Cardiac muscle cell (in vitro differentiated cells and primary cell): ENCODE measurements around the gene SOBP. TPM values are rescaled to one million over a fixed set of nuclear protein-coding genes. Genes with fewer than 3 reads are reported as not detected.

Experiments
- DNase-seq, 2 donors: peaks; one replicate each; pipeline versions ENCODE4 v3.0.0 to v3.0.0-alpha.2; 2010 to 2017; ENCODE audit warnings: low read depth in 1 of 2, low spot score in 1 of 2
- H3K27ac ChIP-seq: fragments of 200-600 bp; sonication (generic); 2 replicates; pipeline ENCODE4 v1.5.1; 2016
- H3K27me3 ChIP-seq: fragments of 200-600 bp; sonication (generic); 2 replicates; pipeline ENCODE4 v1.6.0; 2016; ENCODE audit warnings: control low read depth
- H3K36me3 ChIP-seq: fragments of 200-600 bp; sonication (generic); 2 replicates; pipeline ENCODE4 v1.5.1; 2016; ENCODE audit warnings: control low read depth
- H3K4me1 ChIP-seq: fragments of 200-600 bp; sonication (generic); 2 replicates; pipeline ENCODE4 v1.8.1; 2017; ENCODE audit warnings: low read depth, mild to moderate bottlenecking, mixed run types
- H3K4me3 ChIP-seq: fragments of 200-600 bp; sonication (generic); 2 replicates; pipeline ENCODE4 v1.5.1; 2016; ENCODE audit warnings: mild to moderate bottlenecking
- H3K9me3 ChIP-seq: fragments of 200-600 bp; sonication (generic); 2 replicates; pipeline ENCODE4 v1.5.1; 2017; ENCODE audit warnings: low read depth, mild to moderate bottlenecking, control low read depth
- polyA plus RNA-seq: library from polyadenylated mRNA; unstranded; fragments of >200 nt; fragmentation: Nextera tagmentation; extraction: Ambion mirVana; gene quantifications from 2 replicates; pipeline ENCODE4 v1.2.1, GENCODE V29; 2016
- total RNA-seq: library from RNA; depleted of rRNA; stranded (reverse); fragments of >200 nt; gene quantifications from 2 replicates; pipeline ENCODE4 v1.2.3, GENCODE V29; 2016
- TF ChIP-seq, protein P1 (sequence below): IDR thresholded peaks from 2 replicates; pipeline ENCODE4 v1.5.1; 2012; ENCODE audit warnings: low read depth, mild to moderate bottlenecking, low read length

Gene SOBP
- total and polyA plus RNA-seq, 2 experiments from 2014 or later, result 27.5 to 30.8 TPM

- peak in 1 of 2 donors; percentile 49 for DNase-seq
- Histone ChIP-seq H3K36me3 (no peaks in the 10 kb centered on the region), H3K9me3 (no peaks in the 10 kb centered on the region), H3K4me1 (peaks cover 13% of the 10 kb centered on the region), H3K27ac (peak overlapping the region; percentile 38), H3K4me3 (no peak overlapping the region), H3K27me3 (no peaks in the 10 kb centered on the region)
- TF ChIP-seq, protein P1, sequence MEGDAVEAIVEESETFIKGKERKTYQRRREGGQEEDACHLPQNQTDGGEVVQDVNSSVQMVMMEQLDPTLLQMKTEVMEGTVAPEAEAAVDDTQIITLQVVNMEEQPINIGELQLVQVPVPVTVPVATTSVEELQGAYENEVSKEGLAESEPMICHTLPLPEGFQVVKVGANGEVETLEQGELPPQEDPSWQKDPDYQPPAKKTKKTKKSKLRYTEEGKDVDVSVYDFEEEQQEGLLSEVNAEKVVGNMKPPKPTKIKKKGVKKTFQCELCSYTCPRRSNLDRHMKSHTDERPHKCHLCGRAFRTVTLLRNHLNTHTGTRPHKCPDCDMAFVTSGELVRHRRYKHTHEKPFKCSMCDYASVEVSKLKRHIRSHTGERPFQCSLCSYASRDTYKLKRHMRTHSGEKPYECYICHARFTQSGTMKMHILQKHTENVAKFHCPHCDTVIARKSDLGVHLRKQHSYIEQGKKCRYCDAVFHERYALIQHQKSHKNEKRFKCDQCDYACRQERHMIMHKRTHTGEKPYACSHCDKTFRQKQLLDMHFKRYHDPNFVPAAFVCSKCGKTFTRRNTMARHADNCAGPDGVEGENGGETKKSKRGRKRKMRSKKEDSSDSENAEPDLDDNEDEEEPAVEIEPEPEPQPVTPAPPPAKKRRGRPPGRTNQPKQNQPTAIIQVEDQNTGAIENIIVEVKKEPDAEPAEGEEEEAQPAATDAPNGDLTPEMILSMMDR, result no peak
Measured at GRCh38 chr6:107666084-107666980, 176.4 kb downstream of the SOBP start.

GRCh38 chr6:107666981-107667601 lies 177.2 kb downstream of the SOBP start:
- TF ChIP-seq, protein P1, result no peak
- Histone ChIP-seq H3K4me1 (peaks cover 13% of the 10 kb centered on the region), H3K9me3 (no peaks in the 10 kb centered on the region), H3K27ac (no peak overlapping the region), H3K36me3 (no peaks in the 10 kb centered on the region), H3K27me3 (no peaks in the 10 kb centered on the region), H3K4me3 (no peak overlapping the region)
- DNase-seq, result no peak

DNA sequence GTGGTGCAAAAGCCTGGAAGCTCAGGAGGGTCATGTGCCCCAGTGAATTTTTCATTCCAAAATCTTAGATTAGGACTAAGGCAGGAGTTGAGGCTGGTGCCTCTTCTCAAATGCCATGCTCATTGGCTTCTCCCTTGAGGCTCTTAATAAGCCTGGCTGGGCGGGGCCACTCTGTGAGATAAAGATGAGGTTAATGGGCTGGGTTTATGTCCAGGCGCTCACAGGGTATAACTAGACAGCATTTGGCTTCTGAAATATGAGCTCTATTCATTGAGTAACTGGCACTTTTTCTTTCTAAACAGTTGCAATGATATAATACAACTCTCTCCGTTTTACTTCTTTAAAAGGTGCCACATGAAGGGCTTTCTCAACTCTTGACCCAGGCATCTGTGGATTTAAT lies 177.9 kb downstream of the SOBP start:
- Histone ChIP-seq H3K36me3 (no peaks in the 10 kb centered on the region), H3K9me3 (no peaks in the 10 kb centered on the region), H3K4me3 (no peak overlapping the region), H3K4me1 (peaks cover 13% of the 10 kb centered on the region), H3K27ac (no peak overlapping the region), H3K27me3 (no peaks in the 10 kb centered on the region)
- DNase-seq, result no peak
- TF ChIP-seq, protein P1, result no peak

- H3K27ac ChIP-seq, result no peak overlapping the region
- no peaks in the 10 kb centered on the region for H3K9me3 ChIP-seq
- H3K4me1 ChIP-seq, result peaks cover 13% of the 10 kb centered on the region
Measured at GRCh38 chr6:107668743-107669474, 179.0 kb downstream of the SOBP start.

DNA sequence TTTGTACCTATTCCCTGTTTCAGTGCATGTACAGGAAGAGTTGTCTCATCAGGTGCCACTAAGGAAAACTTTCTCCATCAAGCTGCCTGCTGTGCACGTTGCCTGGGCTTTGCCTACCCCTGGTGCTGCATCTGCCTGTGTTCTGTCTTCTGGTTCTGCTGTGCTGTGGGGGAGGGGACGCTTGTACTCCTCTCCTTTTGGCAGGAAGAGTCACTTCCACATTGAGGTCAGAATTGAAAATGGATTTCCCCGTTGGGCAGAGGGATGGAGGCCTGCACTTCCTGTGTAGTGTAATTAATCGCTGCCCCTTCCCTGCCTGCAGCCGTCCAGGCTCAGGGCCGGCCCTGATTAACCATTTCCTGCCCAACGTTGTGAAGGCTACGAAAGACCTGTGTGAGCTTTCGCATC lies 180.9 kb downstream of the SOBP start:
- DNase-seq, result peak; percentile 22 to 77
- H3K27me3 ChIP-seq, result no peaks in the 10 kb centered on the region
- H3K36me3 ChIP-seq, result no peaks in the 10 kb centered on the region
- peaks cover 13% of the 10 kb centered on the region for H3K4me1 ChIP-seq
- no peak overlapping the region for H3K4me3 ChIP-seq
- TF ChIP-seq, protein P1, result no peak
- no peaks in the 10 kb centered on the region for H3K9me3 ChIP-seq
- no peak overlapping the region for H3K27ac ChIP-seq

More at GRCh38 chr6:107668743-107669474, 179.0 kb downstream of the SOBP start:
- Histone ChIP-seq H3K27me3 (no peaks in the 10 kb centered on the region), H3K4me3 (no peak overlapping the region), H3K36me3 (no peaks in the 10 kb centered on the region)
- no peak for DNase-seq
- TF ChIP-seq, protein P1, result no peak
